BJ (cell line): ENCODE data around the gene ADD3. TPM values are rescaled to one million over a fixed set of nuclear protein-coding genes. Genes with fewer than 3 reads are reported as not detected.

Experiments
- CTCF ChIA-PET: fragments of 350-600 bp; formaldehyde crosslinking; extraction: SDS; loops from one replicate; lab custom pipeline; 2021; ENCODE audit warnings: antibody characterized with exemption, inconsistent platforms; lab: Yijun Ruan, JAX
- POLR2A ChIA-PET: fragments of 300-600 bp; sonication (Branson Sonifier 250); formaldehyde crosslinking; extraction: SDS; loops from one replicate; lab custom pipeline; 2021; ENCODE audit warnings: antibody characterized with exemption; lab: Charles Lee
- DNase-seq: peaks from one replicate; pipeline ENCODE4 v3.0.0-alpha.2; 2011; ENCODE audit warnings: low read depth
- H3K27me3 ChIP-seq: 2 replicates; pipeline ENCODE4 v1.6.0; 2011; ENCODE audit warnings: low read length; ENCODE audit not compliant: control insufficient read depth, insufficient read depth
- H3K36me3 ChIP-seq: 2 replicates; pipeline ENCODE4 v1.5.1; 2011; ENCODE audit warnings: low read length; ENCODE audit not compliant: control insufficient read depth, insufficient read depth
- H3K4me3 ChIP-seq: 2 replicates; pipeline ENCODE4 v1.5.1; 2011; ENCODE audit warnings: low read depth, mild to moderate bottlenecking, control low read depth, low read length
- CTCF ChIP-seq: IDR thresholded peaks from 2 replicates; pipeline ENCODE4 v1.5.1; 2011; ENCODE audit warnings: low read depth, mild to moderate bottlenecking, control low read depth, inconsistent platforms, low read length, moderate library complexity; ENCODE audit not compliant: insufficient read depth
- polyA plus RNA-seq: library from polyadenylated mRNA; depleted of rRNA; stranded (reverse); fragments of >200 nt; gene quantifications from 2 replicates; pipeline ENCODE4 v1.2.3, GENCODE V29; 2011

The ADD3 gene
- polyA plus RNA-seq, 1 experiment: 52.0 TPM

- Histone ChIP-seq H3K36me3 (no peaks in the 10 kb centered on the region), H3K27me3 (peaks cover 4% of the 10 kb centered on the region), H3K4me3 (no peak overlapping the region)
- DNase-seq: no peak
- POLR2A ChIA-PET: no interaction called here
- TF ChIP-seq CTCF: no peak
- CTCF ChIA-PET: interaction anchor here (1.5 kb wide), 1 partner anchor 11 kb away, joined by 4 read pairs; no protein-coding TSS in a partner anchor
These were observed 168.6 kb downstream of the ADD3 start for GRCh38 chr10:110176141-110177030.

GRCh38 chr10:110179220-110179619, 171.4 kb downstream of the ADD3 start:
- peaks cover 3% of the 10 kb centered on the region; the same call in 1 of the 2 replicates for H3K27me3 ChIP-seq
- H3K4me3 ChIP-seq: no peak overlapping the region
- ChIA-PET POLR2A (no interaction called here), CTCF (interaction anchor here (0.6 to 1.3 kb wide), 3 partner anchors 19 to 30 kb away, joined by 3 read pairs; no protein-coding TSS in a partner anchor)
- no peaks in the 10 kb centered on the region for H3K36me3 ChIP-seq
- DNase-seq: no peak
- no peak for TF ChIP-seq CTCF

GRCh38 chr10:110181451-110181850, 173.7 kb downstream of the ADD3 start:
- no peak overlapping the region for H3K4me3 ChIP-seq
- POLR2A ChIA-PET: no interaction called here
- CTCF ChIA-PET: no interaction called here
- no peaks in the 10 kb centered on the region for H3K36me3 ChIP-seq
- no peak for TF ChIP-seq CTCF
- no peaks in the 10 kb centered on the region for H3K27me3 ChIP-seq
- no peak for DNase-seq

GRCh38 chr10:110181911-110182310, 174.1 kb downstream of the ADD3 start:
- CTCF ChIA-PET: no interaction called here
- H3K36me3 ChIP-seq: no peaks in the 10 kb centered on the region
- H3K27me3 ChIP-seq: no peaks in the 10 kb centered on the region
- no peak overlapping the region for H3K4me3 ChIP-seq
- POLR2A ChIA-PET: no interaction called here
- no peak for TF ChIP-seq CTCF
- no peak for DNase-seq

- Histone ChIP-seq H3K36me3 (no peaks in the 10 kb centered on the region), H3K27me3 (no peaks in the 10 kb centered on the region; the same call in 1 of the 2 replicates), H3K4me3 (no peak overlapping the region)
- TF ChIP-seq CTCF: no peak
- ChIA-PET CTCF (interaction anchor here (1.2 kb wide), 1 partner anchor 46 kb away, joined by 3 read pairs; no protein-coding TSS in a partner anchor), POLR2A (no interaction called here)
- no peak for DNase-seq
These were observed 176.6 kb downstream of the ADD3 start for GRCh38 chr10:110184398-110184797.
